Dermis microvascular lymphatic vessel endothelial cell (primary cell): ENCODE measurements around the gene PGGHG. TPM values are rescaled to one million over a fixed set of nuclear protein-coding genes. Genes with fewer than 3 reads are reported as not detected.
"Not testable (repeated sequence)": the region's sequence is repeated elsewhere in the genome, so short reads cannot be mapped to it uniquely, and the experiment has no call there.

Experiments
- DNase-seq, 2 donors: peaks; one replicate each; pipeline versions ENCODE4 v3.0.0 to v3.0.0-alpha.2; 2010; ENCODE audit warnings: low read depth in 2 of 2
- total RNA-seq: library from RNA; depleted of rRNA; stranded (reverse); fragments of >200 nt; gene quantifications from 2 replicates; pipeline ENCODE4 v1.2.1, GENCODE V29; 2014

Gene PGGHG
- 6.7 and 13.9 TPM in 2 replicates for total RNA-seq

DNA sequence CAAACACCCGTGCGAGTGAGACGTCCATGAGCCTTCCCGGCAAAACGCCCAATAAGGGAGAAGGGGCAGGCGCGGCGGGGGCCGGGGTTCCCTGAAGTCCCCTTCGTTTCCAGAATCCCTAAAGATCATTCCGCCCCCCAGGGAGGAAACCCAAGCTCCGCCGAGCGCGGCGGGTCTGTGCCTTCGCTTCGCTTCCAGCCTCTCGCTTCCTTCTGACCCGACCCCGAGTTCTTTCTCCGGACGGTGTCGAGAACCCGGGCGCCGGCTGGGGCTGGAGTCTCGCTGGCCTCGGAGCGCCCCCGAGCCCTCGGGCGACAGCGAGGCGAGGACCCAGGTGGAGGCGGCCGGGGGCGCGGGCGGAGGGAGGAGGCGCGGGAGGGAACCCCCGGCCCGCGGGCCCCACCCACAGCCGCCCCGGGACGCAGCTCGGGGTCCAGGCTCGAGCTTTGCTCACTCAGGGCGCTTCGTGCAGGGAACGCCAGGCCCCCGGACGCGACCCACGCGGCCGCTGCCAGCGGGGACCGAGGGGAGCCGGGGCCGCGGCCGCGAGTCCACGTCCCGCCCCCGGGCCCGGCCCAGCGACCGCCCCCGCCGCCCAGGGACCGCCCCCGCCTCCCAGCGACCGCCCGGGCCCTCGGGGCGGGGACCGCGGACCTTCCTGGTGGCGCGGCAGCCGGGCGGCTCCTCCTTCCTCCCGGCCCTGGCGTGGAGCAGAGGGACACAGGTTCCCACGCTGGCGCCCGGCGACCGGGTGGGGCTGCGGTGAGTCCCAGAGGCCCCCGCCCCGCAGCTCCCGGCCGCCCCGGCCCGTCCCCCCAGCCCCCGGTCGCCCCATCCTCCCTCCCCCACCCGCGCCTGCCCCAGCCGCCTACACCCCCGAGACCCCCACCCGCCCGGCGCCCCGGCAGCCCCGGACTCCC, at the start of gene PGGHG:
TSS of gene PGGHG (plus strand) at position 649 of the 920 bp plus-strand sequence. CDS start 691 bp downstream, outside the sequence.
- DNase-seq, result peak in 1 of 2 donors; percentile 57

DNA sequence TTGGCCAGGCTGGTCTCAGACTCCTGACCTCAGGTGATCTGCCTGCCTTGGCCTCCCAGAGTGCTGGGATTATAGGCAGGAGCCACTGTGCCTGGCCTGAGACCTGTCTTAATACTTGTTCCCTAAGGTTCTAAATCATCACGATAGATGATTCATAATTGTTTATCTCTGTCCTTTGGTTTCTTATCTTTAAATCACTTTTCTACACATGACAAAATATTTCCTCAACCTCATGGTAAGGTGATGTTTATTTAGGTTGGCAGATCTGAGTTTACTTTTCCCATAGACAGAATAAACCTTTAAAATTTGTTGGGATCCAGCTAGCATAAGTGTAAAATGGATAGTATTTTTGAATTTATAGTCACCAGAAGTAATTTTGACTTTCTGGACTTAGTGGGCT, 48.6 kb upstream of the PGGHG start:
- DNase-seq, result no peak

GRCh38 chr11:241634-242033, 47.3 kb upstream of the PGGHG start:
- no peak for DNase-seq

GRCh38 chr11:244376-244775, 44.5 kb upstream of the PGGHG start:
- no peak for DNase-seq

- DNase-seq, result no peak
Observed at GRCh38 chr11:249062-249461, 39.9 kb upstream of the PGGHG start.

GRCh38 chr11:250274-250673, 38.7 kb upstream of the PGGHG start:
- DNase-seq, result no peak

GRCh38 chr11:250740-251299, 38.1 kb upstream of the PGGHG start:
- DNase-seq, result peak; percentile 31 to 67

GRCh38 chr11:251550-251949, 37.4 kb upstream of the PGGHG start:
- DNase-seq, result no peak

DNA sequence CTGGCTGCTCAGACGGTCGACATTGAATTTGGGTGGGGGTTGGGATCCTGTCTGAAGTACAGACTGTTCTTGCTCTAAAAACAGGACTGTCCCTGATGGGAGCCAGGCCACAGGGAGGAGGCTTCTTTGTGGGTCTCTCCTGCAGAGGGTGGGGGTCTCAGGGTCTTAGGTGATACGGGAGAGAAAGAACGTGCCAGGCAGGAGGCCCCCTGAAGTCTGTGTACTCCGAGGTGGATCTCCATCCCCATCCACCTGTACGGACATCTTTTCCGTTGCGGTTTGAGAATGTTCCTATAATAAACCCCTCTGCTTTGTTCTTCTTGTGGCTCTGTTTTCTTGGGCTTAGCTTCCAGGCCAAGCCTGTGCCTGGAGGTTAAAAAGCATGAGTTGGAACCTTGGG, 36.3 kb upstream of the PGGHG start:
- DNase-seq, result no peak

DNA sequence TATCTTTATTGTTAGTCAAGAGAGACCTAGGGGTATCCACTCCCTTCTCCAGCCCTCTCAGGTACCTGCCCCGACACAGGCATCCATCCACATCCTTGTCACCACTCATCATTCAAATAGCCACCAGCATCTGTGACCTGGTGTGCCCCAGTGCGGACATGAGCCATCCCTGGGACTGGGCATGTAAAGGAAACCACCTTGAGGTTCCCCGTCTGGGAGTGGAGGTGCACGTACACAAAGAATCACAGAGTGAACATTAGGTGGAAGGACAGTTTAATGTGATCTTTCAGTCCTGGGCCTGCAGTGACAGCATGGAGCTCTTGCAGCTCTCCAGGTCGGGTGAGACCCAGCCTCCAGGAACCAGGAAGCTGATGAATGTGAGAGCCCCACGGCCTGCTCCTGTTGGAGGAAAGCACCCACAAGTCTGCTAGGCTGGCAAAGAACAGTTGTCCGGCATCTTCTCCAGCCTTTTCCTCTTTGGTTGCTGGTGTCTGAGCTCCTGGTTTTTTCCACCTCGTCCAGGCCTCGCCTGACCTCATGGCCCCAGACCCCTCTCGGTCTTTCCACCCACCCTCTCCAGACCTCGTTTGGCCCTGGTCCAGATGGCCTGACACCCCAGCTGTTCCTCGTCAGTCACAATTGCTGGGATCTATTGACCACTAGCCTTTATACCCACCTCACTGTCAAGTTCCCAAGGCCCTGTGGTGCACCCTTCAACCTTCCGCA, 35.6 kb upstream of the PGGHG start:
- DNase-seq, result no peak

- no peak for DNase-seq
Observed at GRCh38 chr11:253886-254270, 35.0 kb upstream of the PGGHG start.

DNA sequence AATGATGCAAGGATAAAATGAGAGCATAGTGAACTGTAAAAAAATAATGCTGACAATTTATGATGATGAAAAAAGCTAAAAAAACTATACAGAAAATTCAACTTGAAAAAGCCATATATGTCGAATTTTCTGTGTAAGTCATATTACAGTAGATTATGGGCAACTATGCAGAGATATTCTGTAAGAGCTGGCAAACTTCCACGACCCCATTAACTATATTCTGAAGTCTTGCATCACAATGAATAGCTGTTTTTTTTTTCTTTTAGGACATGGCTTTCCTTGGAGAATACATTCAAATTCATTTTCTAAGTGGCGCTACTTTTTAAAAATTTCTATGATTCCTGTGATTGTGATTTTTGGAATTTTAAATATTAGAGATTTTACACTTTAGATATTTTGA, 33.8 kb upstream of the PGGHG start:
- no peak for DNase-seq

DNA sequence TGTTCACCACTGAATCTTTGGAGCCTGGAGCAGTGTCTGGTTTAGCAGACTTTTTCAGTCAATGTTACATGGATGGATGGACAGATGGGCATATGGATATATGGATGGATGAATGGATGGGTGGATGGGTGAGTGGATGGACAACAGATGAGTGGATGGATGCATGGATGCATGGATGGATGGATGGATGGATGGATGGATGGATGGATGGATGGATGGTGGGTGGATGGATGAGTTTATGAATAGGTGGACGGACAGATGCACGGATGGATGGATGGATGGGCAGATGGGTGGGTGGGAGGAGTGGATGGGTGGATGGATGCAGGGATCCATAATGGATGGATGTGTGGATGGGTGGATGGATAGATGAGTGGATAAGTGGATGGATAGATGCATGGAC, 33.1 kb upstream of the PGGHG start:
- no peak for DNase-seq

GRCh38 chr11:256952-257737, 31.8 kb upstream of the PGGHG start:
- no peak for DNase-seq

GRCh38 chr11:257766-258493, 31.0 kb upstream of the PGGHG start:
- no peak for DNase-seq

GRCh38 chr11:259413-259812, 29.5 kb upstream of the PGGHG start:
- DNase-seq, result no peak

DNA sequence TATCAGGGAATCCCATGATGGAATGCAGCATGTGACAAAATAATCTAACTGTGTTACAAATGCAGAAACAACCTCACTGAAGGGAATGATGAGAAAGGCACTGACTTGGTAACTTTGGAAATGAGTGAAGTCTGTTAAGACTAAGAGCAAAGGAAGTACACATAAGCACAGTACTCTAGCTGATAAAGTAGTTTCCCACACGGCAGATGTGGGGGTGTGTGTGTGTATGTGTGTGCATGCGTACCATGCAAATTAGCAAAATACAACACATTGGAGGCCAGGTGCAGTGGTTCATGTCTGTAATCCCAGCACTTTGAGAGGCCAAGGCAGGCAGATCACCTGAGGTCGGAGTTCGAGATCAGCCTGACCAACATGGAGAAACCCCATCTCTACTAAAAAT, 27.3 kb upstream of the PGGHG start:
- no peak for DNase-seq

DNA sequence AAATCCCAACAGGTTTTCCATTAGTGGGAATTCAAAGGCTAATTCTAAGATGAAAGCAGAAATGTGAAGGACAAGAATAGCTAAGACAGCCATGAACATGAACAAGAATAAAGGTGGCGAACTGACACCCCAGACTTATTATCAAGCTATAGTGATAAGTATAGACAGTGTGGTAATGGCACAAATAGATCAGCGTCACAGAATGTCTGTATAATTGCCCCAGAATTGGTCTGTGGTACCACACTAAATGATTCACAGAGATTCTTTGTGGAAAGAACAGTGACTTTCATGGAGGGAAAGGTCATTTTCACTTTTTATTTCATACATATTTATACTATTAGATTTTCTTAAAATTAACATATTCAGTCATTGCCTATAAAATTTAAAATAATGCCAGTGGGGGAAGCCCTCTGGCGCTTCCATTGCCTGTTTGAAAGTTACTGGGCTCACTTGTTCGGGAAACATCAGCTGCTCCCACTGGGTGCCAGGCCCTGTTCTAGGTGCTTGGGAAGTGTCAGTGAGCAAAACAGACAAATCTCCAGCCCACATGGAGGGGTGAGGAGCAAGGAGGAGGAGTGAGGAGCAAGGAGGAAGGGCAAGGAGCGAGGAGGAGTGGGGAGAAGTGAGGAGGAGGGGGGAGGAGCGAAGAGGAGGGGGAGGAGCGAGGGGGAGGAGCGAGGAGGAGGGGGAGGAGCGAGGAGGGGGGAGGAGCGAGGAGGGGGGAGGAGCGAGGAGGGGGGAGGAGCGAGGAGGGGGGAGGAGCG, 22.1 kb upstream of the PGGHG start:
- no peak for DNase-seq

- DNase-seq, result no peak
Observed at GRCh38 chr11:267491-267994, 21.4 kb upstream of the PGGHG start.

DNA sequence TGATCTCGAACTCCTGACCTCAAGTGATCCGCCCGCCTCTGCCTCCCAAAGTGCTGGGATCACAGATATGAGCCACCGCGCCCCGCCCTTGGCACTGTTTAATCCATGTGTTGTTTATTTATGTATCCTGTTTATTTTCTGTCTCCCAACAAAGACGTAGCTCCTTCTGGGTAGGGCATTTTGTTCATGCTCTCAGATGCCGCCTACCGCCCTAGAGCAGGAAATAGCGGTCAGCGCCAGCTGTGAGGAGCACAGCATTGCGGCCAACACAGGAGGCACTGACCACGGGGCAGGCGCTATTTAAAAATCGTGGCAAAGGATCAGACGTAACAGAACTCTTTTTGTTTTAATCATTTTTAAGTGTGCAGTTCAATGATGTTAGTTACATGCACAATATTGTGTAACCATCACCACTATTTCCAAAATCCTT, 20.2 kb upstream of the PGGHG start:
- DNase-seq, result not testable (repeated sequence)
